Measurements from ENCODE around the gene TDRD12. TPM values are rescaled to one million over a fixed set of nuclear protein-coding genes. Genes with fewer than 3 reads are reported as not detected.
"Not testable (repeated sequence)": the region's sequence is repeated elsewhere in the genome, so short reads cannot be mapped to it uniquely, and the experiment has no call there.

Gene TDRD12
- polyA plus RNA-seq, 4 donors, result 0.26 to 1.1 (median 0.50) TPM

DNA sequence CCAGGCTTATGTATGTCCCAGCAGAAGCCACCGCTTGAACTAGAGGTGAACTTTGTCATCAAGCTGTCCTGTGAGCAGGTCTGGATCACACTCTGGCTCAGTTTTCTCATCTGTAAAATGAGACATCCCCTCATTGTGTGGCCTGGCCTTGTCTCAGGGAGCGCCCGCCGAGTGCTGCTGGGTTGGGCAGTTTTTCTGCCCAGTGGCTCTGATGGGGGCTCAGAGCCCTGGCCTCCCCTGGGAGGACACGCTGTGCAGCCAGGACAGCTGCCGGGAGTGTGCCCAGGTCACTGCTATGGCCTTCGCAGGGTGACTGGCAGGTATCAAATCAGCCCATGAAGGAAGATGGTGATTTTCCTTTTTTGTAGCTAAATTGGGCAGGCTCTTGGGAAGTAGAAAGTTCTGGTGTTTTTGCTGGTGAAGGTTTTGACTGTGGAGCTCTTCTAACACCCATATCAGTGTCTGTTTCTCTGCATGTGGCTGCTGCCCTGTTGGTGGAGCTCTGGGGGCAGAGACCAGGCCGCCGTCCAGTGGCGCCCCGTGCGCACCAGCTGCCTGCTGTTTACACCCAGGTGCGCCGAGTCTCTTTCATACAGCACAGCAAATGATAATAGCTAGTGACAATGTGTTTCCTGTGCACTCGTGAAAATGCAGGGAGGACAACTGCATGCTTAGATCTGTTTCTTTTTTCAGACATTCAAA lies 109.2 kb downstream of the TDRD12 start:
- DNase-seq (ENCODE audit: low read depth in 4 of 4, low spot score in 3 of 4), result no peak

DNA sequence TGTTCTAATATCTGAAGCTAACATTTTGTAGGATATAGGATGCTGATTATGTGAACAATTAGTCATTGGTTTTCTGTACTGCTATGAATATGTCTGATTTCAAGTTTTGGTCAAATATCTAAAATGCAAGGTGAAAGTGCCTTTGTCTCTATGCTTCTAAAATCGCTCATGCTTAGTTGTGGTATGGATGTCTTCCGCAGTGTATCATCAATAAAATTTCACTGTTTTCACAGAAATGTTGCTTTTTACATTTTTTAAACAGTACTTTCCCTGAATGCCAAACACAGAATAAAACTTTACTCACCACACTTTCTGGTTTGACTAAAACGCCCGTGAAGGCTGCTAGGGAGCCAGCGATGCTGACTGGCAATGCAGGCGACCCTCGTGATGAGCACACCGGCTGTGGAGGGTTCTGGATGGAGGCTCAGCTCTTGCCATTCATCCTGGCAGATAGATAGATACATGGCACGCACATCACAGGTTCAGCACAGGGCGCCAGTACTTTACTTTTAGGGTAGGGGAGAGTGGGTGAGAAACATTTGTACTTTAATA lies 109.9 kb downstream of the TDRD12 start:
- no peak for DNase-seq (ENCODE audit: low read depth in 4 of 4, low spot score in 3 of 4)

DNA sequence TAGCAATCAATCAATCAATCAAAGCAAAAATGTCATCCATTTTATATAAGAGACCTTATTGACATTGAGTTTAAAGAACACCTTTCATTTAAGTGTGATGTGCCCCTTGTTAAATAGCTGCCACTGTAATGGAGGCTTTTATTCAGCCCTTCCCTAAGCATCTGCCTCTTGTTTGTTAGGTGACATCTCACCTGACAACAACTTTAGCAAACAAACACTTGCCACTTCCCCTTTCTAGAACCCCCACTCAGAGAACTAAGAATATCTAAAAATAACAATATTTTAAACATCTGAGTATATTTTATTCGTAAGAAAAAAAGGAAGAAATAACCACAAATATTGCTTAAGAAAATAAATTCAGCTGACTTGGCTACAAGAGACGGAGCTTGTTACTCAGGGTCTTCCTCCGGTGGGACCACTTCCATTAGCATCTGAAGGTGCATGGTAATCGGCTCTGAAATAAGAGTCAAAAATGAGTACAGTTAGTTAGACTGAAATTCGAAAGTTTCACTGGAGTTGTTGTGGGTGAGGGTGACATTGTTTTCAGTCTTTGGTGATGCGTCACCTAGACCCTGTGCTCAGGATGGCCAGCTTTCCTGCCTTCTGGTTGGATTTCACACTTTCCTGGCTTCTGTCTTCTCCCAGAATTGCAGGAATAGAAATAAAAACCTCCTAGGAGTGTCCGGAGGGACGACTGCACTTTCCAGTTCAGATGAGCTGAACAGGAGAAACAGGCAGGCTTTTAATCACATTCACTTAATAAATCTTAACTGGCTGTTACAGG lies 110.9 kb downstream of the TDRD12 start:
- no peak for DNase-seq (ENCODE audit: low read depth in 4 of 4, low spot score in 3 of 4)

DNA sequence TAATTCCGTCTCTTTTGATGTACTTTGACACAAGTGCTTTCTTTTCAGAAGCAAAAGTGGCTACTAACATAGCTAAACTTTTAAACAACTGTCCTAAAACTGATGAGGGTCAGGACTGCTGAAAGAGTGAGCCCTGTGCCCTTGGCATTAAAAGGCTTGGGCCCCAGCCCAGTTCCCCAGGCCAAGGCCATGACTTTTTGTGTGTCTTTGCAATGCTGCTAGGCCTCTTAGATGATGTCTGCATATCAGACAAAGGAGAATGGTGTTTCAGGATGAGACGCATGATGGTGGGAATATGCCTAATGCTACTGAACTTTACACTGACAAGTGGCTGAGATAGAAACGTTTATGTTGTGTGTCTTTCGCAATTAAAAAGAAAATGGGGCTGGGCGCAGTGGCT lies 112.0 kb downstream of the TDRD12 start:
- DNase-seq (ENCODE audit: low read depth in 4 of 4, low spot score in 3 of 4), result no peak

DNA sequence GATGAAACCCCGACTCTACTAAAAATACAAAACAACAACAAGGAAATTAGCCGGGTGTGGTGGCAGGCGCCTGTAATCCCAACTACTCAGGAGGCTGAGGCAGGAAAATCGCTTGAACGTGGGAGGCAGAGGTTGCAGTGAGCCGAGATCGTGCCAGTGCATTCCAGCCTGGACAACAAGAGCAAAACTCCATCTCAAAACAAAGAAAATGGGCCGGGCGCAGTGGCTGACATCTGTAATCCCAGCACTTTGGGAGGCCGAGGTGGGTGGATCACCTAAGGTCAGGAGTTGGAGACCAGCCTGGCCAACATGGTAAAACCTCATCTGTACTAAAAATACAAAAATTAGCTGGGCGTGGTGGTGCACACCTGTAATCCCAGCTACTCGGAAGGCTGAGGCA lies 112.5 kb downstream of the TDRD12 start:
- DNase-seq (ENCODE audit: low read depth in 4 of 4, low spot score in 3 of 4), result not testable (repeated sequence)

DNA sequence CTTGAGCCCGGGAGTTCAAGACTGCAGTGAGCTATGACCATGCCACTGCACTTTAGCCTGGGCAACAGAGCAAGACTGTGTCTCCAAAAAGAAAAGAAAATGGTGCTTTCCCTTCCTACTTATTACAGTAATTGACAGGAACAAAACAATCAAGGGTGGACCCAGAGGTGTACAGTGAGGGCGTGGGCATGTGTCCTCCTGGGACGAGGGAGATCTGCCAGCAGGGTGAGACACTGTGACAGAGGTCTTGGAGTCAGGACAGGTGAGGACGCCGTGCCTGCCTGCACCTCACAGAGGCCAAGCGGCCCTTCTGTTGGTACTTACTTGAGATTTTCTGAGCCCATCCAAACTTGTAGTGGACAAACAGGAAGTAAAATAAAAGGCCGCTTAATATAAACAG lies 113.3 kb downstream of the TDRD12 start:
- DNase-seq (ENCODE audit: low read depth in 4 of 4, low spot score in 3 of 4), result not testable (repeated sequence)

DNA sequence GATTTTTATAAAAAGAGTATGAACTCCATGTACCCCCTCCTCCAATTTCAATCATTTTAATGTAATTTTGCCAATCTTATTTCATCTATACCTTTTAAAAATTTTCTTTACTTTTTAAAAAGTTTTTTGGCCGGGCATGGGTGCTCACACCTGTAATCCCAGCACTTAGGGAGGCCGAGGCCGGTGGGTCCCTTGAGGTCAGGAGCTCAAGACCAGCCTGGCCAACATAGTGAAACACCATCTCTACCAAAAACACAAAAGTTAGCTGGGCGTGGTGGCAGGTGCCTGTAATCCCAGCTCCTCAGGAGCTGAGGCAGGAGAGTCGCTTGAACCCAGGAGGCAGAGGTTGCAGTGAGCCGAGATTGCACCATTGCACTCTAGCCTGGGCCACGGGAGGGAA lies 113.8 kb downstream of the TDRD12 start:
- DNase-seq (ENCODE audit: low read depth in 4 of 4, low spot score in 3 of 4), result not testable (repeated sequence)

DNA sequence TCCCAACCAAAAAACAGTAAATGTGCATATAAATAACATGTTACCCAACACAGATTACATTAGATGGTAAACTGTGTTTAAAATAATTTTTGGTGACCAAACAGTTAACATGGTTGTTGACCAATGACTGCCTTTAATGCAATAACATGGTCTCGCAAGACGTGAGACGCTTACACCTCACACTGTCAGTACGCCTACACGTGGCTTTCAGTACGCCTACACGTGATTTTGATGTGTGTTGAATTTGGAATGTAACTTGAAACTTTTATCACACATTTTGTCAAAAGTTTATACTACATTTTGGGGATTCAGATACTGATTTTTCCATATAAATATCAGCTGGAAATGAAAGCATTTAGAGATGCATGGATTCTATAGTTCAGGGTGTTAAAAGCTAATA lies 118.0 kb downstream of the TDRD12 start:
- no peak for DNase-seq (ENCODE audit: low read depth in 4 of 4, low spot score in 3 of 4)

DNA sequence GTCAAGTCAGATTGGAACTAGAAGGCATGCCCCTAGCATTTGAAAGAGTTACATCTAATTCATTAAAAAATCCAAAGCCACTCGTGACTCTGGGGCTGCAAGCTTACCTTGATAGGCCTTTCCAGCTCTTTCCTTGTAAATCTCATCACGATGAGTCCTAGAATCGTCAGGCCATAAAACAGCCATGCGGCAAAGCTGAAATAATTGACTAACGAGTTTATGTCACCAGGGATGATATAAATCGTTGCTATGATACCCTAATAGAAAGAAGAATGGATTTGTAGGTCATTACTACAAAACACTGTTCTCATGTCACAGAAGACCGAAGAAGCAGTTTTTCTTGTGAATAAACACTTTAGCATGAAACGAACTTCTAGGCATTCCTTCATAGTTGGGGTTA lies 122.5 kb downstream of the TDRD12 start:
- no peak for DNase-seq (ENCODE audit: low read depth in 4 of 4, low spot score in 3 of 4)

DNA sequence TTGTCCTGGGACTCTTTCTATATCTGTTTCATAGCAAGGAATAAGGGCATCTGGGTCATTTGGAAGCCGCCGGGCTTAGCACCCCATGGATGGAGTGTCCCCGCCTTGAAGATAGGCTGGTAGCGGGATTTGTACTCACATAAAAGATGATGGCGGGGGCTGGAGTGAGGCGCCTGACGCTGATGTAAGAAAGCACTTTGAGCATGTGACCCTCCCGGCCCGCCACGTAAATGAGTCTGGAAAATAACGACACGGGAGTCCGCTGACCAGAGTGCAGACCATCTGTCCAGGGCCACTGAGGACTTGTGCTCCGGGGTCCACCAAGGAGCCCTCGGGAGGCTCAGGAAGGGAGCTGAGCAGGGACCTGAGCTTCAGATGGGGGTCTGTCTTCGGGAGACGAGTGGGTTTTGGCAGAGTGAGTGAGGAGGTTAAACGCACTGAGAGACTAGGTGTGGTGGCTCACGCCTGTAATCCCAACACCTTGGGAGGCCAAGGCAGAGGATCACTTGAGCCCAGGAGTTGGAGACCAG lies 124.2 kb downstream of the TDRD12 start:
- DNase-seq (ENCODE audit: low read depth in 4 of 4, low spot score in 3 of 4), result no peak

DNA sequence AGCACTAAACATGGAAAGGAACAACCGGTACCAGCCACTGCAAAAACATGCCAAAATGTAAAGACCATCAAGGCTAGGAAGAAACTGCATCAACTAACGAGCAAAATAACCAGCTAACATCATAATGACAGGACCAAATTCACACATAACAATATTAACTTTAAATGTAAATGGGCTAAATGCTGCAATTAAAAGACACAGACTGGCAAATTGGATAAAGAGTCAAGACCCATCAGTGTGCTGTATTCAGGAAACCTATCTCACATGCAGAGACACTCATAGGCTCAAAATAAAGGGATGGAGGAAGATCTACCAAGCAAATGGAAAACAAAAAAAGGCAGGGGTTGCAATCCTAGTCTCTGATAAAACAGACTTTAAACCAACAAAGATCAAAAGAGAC lies 128.5 kb downstream of the TDRD12 start:
- not testable (repeated sequence) for DNase-seq (ENCODE audit: low read depth in 4 of 4, low spot score in 3 of 4)

DNA sequence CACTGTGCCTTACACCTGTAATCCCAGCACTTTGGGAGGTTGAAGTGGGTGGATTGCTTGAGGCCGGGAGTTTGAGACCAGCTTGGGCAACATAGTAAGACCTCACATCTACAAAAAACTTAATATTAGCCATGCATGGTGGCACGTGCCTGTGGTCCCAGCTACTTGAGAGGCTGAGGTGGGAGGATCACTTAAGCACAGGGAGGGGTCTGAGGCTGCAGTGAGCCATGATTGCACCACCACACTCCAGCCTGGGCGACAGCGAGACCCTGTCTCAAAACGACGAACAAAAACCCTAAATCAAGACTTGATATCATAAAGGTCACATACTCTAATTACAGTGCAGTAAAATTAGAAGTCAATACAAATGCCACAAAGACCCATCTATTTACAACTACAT lies 132.6 kb downstream of the TDRD12 start:
- no peak for DNase-seq (ENCODE audit: low read depth in 4 of 4, low spot score in 3 of 4)

DNA sequence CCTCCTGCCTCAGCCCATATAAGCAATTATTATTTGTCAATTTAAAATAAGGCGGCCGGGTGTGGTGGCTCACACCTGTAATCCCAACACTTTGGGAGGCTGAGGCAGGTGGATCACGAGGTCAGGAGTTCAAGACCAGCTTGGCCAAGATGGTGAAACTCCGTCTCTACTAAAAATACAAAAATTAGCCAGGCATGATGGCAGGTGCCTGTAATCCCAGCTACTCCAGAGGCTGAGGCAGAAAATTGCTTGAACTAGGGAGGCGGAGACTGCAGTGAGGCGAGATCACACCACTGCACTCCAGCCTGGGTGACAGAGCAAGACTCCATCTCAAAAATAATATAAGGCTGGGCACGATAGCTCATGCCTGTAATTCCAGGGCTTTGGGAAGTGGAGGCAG lies 137.3 kb downstream of the TDRD12 start:
- not testable (repeated sequence) for DNase-seq (ENCODE audit: low read depth in 4 of 4, low spot score in 3 of 4)

DNA sequence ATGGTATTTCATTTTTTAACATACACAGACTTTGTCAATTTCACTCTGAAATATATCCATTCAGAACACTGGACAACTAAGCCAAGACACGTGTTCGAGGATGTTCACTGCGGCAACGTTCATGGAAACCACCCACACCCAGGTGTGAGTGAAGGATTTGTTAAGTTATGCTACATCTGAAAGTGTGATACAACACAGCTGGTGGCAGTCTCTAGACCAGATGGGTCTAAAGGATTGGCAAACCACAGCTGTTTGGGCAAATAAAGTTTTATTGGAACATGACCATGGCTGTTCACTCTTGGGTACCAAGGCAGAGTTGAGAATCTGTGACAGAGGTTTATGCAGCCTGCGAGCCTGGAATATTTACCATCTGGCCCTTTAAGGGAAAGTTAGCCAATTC lies 138.0 kb downstream of the TDRD12 start:
- DNase-seq (ENCODE audit: low read depth in 4 of 4, low spot score in 3 of 4), result no peak

DNA sequence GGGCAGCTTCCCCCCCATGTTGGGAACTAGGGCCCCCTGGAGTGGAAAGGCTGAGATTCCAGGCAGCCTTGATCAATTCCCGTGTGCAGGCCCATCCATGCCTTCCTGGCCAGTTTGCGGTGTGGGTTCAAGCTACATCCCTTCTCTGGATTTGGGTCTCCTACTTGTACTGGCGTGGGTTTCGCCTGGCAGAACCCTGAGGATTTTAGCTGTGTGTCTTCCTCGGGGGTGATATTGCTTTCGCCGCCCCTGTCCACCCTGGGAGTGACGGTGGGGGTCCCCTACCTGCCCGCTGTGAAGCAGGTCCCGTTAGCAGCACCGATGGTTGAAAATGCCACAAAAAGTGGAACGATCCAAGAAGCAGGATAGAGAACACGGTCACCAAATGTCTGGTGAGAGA lies 138.6 kb downstream of the TDRD12 start:
- no peak for DNase-seq (ENCODE audit: low read depth in 4 of 4, low spot score in 3 of 4)

DNA sequence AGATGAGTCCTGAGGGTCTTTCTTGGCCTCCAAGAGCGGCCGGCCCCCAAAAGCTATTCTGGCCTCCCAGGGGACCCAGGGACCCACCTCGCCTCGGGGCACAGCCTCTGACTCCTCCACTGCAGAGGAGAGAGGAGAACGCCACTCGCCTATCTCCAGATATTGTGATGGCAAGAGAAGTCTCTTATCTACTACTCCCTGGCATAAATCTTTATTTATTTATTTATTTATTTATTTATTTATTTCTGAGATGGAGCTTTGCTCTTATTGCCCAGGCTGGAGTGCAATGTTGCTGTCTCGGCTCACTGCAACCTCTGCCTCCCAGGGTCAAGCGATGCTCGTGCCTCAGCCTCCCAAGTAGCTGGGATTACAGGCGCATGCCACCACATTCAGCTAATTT lies 139.0 kb downstream of the TDRD12 start:
- no peak for DNase-seq (ENCODE audit: low read depth in 4 of 4, low spot score in 3 of 4)

DNA sequence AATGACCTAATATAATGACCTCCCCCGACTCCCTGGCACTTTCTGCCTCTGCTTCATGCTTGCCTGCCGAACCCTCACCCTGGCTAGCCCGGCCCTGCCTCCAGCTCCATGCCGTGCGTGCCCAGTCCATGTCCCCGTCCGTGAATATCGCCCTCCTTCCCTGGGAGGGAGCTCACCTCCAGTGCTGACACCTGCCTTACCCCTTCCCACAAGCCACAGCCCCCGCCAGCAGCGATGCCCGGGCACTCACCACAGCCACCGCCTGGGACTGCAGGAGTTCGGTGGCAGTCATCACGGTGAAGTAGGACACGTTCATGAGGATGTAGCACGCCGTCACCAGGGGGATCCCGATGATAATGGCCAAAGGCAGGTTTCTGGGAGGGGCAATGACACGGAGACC lies 140.0 kb downstream of the TDRD12 start:
- no peak for DNase-seq (ENCODE audit: low read depth in 4 of 4, low spot score in 3 of 4)

DNA sequence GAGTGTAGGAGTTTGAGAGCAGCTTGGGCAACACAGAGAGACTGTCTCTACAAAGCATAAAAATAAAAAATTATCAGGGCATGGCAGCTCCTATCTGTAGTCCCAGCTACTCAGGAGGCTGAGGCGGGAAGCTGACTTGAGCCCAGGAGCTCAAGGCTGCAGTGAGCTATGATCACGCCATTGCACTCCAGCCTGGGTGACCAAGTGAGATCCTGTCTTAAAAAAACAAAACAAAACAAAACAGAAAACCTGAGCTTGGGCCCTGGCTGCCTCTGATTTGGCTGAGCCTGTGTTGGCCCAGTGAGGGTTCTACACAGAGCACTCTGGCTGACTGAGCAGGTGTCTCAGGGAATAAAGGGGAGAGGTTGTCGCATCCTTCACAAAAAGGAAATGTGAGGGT lies 142.0 kb downstream of the TDRD12 start:
- no peak for DNase-seq (ENCODE audit: low read depth in 4 of 4, low spot score in 3 of 4)

DNA sequence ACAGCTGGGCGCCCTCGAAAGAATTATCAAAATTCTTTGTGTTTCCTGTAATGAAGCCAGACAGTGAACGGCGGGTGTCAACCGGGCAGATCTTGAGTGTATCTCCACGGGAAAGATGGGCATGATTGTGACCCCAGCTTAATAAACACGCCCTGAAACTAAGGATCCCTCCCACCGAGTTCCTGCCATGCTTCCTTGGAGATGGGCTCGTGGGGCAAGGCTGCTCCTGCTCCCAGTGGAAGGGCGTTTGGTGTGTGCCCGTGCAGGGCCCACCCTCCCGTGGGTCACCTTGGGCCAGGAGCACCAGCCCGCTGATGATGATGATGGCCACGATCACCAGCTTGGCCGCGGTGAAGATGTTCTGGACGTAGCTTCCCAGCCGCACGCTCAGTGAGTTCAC lies 142.6 kb downstream of the TDRD12 start:
- no peak for DNase-seq (ENCODE audit: low read depth in 4 of 4, low spot score in 3 of 4)

DNA sequence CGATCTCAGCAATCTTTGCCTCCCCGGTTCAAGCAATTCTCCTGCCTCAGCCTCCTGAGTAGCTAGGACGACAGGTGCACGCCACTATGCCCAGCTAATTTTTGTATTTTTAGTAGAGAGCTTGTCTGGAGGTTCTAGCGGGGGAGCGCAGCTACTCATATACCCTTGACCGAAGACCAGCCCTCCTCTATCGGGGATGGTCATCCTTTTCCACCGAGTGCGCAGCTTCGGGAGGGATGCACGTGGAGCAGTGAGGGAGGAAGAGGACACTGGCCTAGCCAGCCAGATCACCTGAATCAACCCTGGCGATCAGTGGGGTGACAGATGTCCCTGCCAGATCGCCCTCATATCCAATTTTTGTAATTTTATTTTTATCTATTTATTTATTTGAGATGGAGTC lies 143.2 kb downstream of the TDRD12 start:
- DNase-seq (ENCODE audit: low read depth in 4 of 4, low spot score in 3 of 4), result no peak

DNA sequence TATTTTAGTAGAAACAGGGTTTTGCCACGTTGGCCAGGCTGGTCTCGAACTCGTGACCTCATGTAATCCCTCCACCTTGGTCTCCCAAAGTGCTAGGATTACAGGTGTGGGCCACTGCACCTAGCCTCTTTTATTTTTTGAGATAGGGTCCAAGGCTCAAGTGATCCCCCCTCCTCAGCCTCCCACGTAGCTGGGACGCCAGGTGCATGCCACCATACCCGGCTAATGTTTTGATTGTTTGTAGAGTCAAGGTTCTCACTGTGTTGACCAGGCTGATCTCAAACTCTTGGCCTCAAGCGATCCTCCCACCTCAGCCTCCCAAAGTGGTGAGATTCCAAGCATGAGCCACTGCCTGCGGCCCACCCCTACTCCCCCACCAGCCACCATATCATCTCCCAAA lies 143.7 kb downstream of the TDRD12 start:
- DNase-seq (ENCODE audit: low read depth in 4 of 4, low spot score in 3 of 4), result no peak

DNA sequence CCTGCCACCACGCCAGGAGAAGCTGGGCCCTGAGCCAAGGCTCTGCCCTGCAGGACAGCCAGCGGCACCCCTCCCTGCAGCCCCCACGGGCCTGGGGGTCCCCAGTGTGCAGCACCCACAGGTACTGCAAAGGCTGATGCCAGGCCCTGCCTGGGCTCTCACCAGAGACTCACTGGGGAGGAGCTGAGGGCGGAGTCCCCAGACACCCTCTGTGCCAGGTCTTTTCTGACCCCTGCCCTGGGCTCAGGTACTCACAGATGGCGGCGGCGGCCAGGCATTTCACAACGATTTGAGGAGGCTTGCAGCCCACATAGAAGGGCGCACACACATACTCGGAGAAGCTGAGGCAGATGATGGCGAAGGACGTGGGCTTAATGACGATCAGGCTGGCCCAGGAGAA lies 144.3 kb downstream of the TDRD12 start:
- DNase-seq (ENCODE audit: low read depth in 4 of 4, low spot score in 3 of 4), result no peak

All from left renal pelvis (tissue), 4 donors.